H1 (cell line): ENCODE results near the gene ADARB2. TPM values are rescaled to one million over a fixed set of nuclear protein-coding genes. Genes with fewer than 3 reads are reported as not detected.

Experiments used
- CTCF ChIA-PET: fragments of 300-600 bp; sonication (Branson Sonifier 250); formaldehyde crosslinking; loops from one replicate; lab custom pipeline; 2021; ENCODE audit not compliant: partially characterized antibody; lab: Charles Lee
- POLR2A ChIA-PET: fragments of 300-600 bp; sonication (Branson Sonifier 250); formaldehyde crosslinking; loops from one replicate; lab custom pipeline; 2021; ENCODE audit warnings: inconsistent platforms; ENCODE audit not compliant: partially characterized antibody; lab: Charles Lee
- DNase-seq, 2 experiments: peaks; one replicate each; pipeline versions ENCODE4 v3.0.0 to v3.0.0-alpha.2; 2010 to 2022; ENCODE audit warnings: low spot score in 2 of 2, low read depth in 1 of 2, mixed read lengths in 1 of 2
- FAIRE-seq: peaks from 2 replicates; lab custom pipeline; 2011; peaks lifted over from hg19 to GRCh38; lab: Jason Lieb, UNC
- H2AFZ ChIP-seq: 2 replicates; pipeline ENCODE4 v1.8.1; 2012; ENCODE audit warnings: low read length, inconsistent platforms
- H2AK5ac ChIP-seq: 2 replicates; pipeline ENCODE4 v1.6.1; 2013; ENCODE audit warnings: low read depth, low read length
- H2BK120ac ChIP-seq: replicated peaks from 2 replicates; pipeline ENCODE3; 2013; ENCODE audit warnings: low read depth, low read length, inconsistent platforms
- H2BK12ac ChIP-seq: 2 replicates; pipeline ENCODE4 v1.6.1; 2013; ENCODE audit warnings: low read depth, low read length
- H2BK15ac ChIP-seq: 2 replicates; pipeline ENCODE4 v1.6.1; 2013; ENCODE audit warnings: low read length
- H2BK20ac ChIP-seq: 2 replicates; pipeline ENCODE4 v1.6.1; 2013; ENCODE audit warnings: low read length
- H2BK5ac ChIP-seq: 2 replicates; pipeline ENCODE4 v1.6.1; 2013; ENCODE audit warnings: low read depth, low read length
- H3K14ac ChIP-seq: 2 replicates; pipeline ENCODE4 v1.6.1; 2013; ENCODE audit warnings: inconsistent platforms; ENCODE audit not compliant: insufficient read length
- H3K18ac ChIP-seq: 2 replicates; pipeline ENCODE4 v1.6.1; 2013; ENCODE audit warnings: low read length; ENCODE audit errors: extremely low read depth
- H3K23ac ChIP-seq: 2 replicates; pipeline ENCODE4 v1.6.1; 2013; ENCODE audit warnings: inconsistent platforms; ENCODE audit not compliant: insufficient read length
- H3K23me2 ChIP-seq: 2 replicates; pipeline ENCODE4 v1.6.1; 2013; ENCODE audit warnings: low read depth, low read length
- H3K27ac ChIP-seq: 2 replicates; pipeline ENCODE4 v1.6.1; 2011; ENCODE audit warnings: low read depth, low read length, inconsistent platforms
- H3K27me3 ChIP-seq, 4 experiments: replicated peaks in 1 of 4; 1 replicate in 1 of 4; 2 replicates in 3 of 4; pipeline versions ENCODE4 v1.6.1 to v1.8.1; 2011 to 2013; ENCODE audit warnings: low read length in 3 of 4, mild to moderate bottlenecking in 3 of 4, inconsistent platforms in 2 of 4, mixed read lengths in 2 of 4, moderate library complexity in 1 of 4; ENCODE audit not compliant: control insufficient read depth in 3 of 4, insufficient read depth in 3 of 4; ENCODE audit errors: extremely low read depth in 1 of 4
- H3K36me3 ChIP-seq, 4 experiments: 2 replicates each; pipeline versions ENCODE4 v1.6.1 to v1.8.1; 2011 to 2013; ENCODE audit warnings: mild to moderate bottlenecking in 4 of 4, low read length in 3 of 4, moderate library complexity in 2 of 4, control low read depth in 1 of 4, inconsistent platforms in 1 of 4; ENCODE audit not compliant: insufficient read depth in 4 of 4, control insufficient read depth in 2 of 4
- H3K4ac ChIP-seq: replicated peaks from 2 replicates; pipeline ENCODE3; 2013; ENCODE audit warnings: low read length, low read depth, mixed read lengths, inconsistent platforms; ENCODE audit not compliant: insufficient read length
- H3K4me1 ChIP-seq, 4 experiments: replicated peaks in 1 of 4; 1 replicate in 1 of 4; 2 replicates in 3 of 4; pipeline versions ENCODE4 v1.6.1 to v1.8.1; 2011 to 2013; ENCODE audit warnings: low read length in 3 of 4, inconsistent platforms in 2 of 4, mixed read lengths in 1 of 4; ENCODE audit not compliant: insufficient read depth in 4 of 4, control insufficient read depth in 3 of 4
- H3K4me2 ChIP-seq, 2 experiments: 2 replicates each; pipeline versions ENCODE4 v1.6.1 to v1.8.1; 2011 to 2013; ENCODE audit warnings: low read depth in 2 of 2, low read length in 2 of 2, control low read depth in 1 of 2, inconsistent platforms in 1 of 2, mild to moderate bottlenecking in 1 of 2; ENCODE audit not compliant: insufficient read depth in 1 of 2
- H3K4me3 ChIP-seq, 4 experiments: fragments of 200-600, 300-600 bp in 1 of 4; sonication (generic), shearing (Covaris generic), sonication (Bioruptor Twin) in 1 of 4; 2 replicates each; pipeline versions ENCODE4 v1.5.1 to v1.8.1; 2011 to 2016; ENCODE audit warnings: low read length in 4 of 4, low read depth in 3 of 4, control low read depth in 2 of 4, inconsistent platforms in 2 of 4, mild to moderate bottlenecking in 2 of 4, mixed read lengths in 1 of 4, moderate library complexity in 1 of 4; ENCODE audit not compliant: insufficient read depth in 2 of 4; ENCODE audit errors: extremely low read depth in 1 of 4
- H3K56ac ChIP-seq: replicated peaks from 2 replicates; pipeline ENCODE3; 2013; ENCODE audit warnings: low read depth, mild to moderate bottlenecking, mixed read lengths, low read length, inconsistent platforms; ENCODE audit not compliant: insufficient read length
- H3K79me1 ChIP-seq: 2 replicates; pipeline ENCODE4 v1.6.1; 2013; ENCODE audit warnings: low read depth, low read length, control low read depth
- H3K79me2 ChIP-seq, 2 experiments: 2 replicates each; pipeline versions ENCODE4 v1.6.1 to v1.8.1; 2012 to 2013; ENCODE audit warnings: low read length in 2 of 2, mild to moderate bottlenecking in 2 of 2, inconsistent platforms in 1 of 2; ENCODE audit not compliant: insufficient read depth in 2 of 2, control insufficient read depth in 1 of 2
- H3K9ac ChIP-seq, 4 experiments: replicated peaks in 1 of 4; 1 replicate in 1 of 4; 2 replicates in 3 of 4; pipeline versions ENCODE4 v1.6.1 to v1.8.1; 2011 to 2013; ENCODE audit warnings: low read depth in 3 of 4, low read length in 3 of 4, control low read depth in 2 of 4, mild to moderate bottlenecking in 2 of 4, moderate library complexity in 2 of 4, inconsistent platforms in 1 of 4; ENCODE audit errors: extremely low read depth in 1 of 4
- H3K9me3 ChIP-seq, 2 experiments: 2 replicates each; pipeline versions ENCODE4 v1.6.1 to v1.8.1; 2012 to 2013; ENCODE audit warnings: mild to moderate bottlenecking in 2 of 2, moderate library complexity in 2 of 2, control low read depth in 1 of 2, inconsistent platforms in 1 of 2, low read depth in 1 of 2, low read length in 1 of 2, mixed read lengths in 1 of 2; ENCODE audit not compliant: insufficient read depth in 2 of 2
- H4K20me1 ChIP-seq, 2 experiments: replicated peaks in 1 of 2; 2 replicates each; pipeline versions ENCODE3 to v1.8.1; 2011 to 2013; ENCODE audit warnings: inconsistent platforms in 2 of 2, low read length in 2 of 2, mild to moderate bottlenecking in 1 of 2; ENCODE audit not compliant: insufficient read depth in 2 of 2, control insufficient read depth in 1 of 2
- H4K5ac ChIP-seq: 2 replicates; pipeline ENCODE4 v1.6.1; 2013; ENCODE audit warnings: low read length, low read depth, mixed read lengths, inconsistent platforms; ENCODE audit not compliant: insufficient read length
- H4K8ac ChIP-seq: 2 replicates; pipeline ENCODE4 v1.8.0; 2013; ENCODE audit warnings: mild to moderate bottlenecking, moderate library complexity, low read length, inconsistent platforms; ENCODE audit not compliant: insufficient read depth; ENCODE audit errors: extremely low read depth
- H4K91ac ChIP-seq: replicated peaks from 2 replicates; pipeline ENCODE3; 2013; ENCODE audit warnings: low read length, mixed read lengths, inconsistent platforms; ENCODE audit not compliant: insufficient read length
- ASH2L ChIP-seq: fragments of 200-600, 300-600 bp; sonication (generic); IDR thresholded peaks from one replicate; pipeline ENCODE4 v1.7.1; 2017; ENCODE audit warnings: low read length
- CHD2 ChIP-seq: IDR thresholded peaks from 2 replicates; pipeline ENCODE4 v1.6.1; 2012; ENCODE audit warnings: low read length, improper control_type of control experiment
- CREB1 ChIP-seq: IDR thresholded peaks from 2 replicates; pipeline ENCODE4 v1.6.1; 2012; ENCODE audit warnings: inconsistent platforms
- FOSL1 ChIP-seq: IDR thresholded peaks from 2 replicates; pipeline ENCODE4 v1.6.1; 2011; ENCODE audit warnings: mild to moderate bottlenecking, low read depth, low read length, moderate library complexity; ENCODE audit not compliant: insufficient read depth
- KDM1A ChIP-seq: fragments of 200-600, 300-600 bp; sonication (generic); IDR thresholded peaks from 2 replicates; pipeline ENCODE4 v1.7.1; 2016; ENCODE audit warnings: mild to moderate bottlenecking, low read length, borderline replicate concordance
- KDM4A ChIP-seq: IDR thresholded peaks from one replicate; pipeline ENCODE4 v1.7.1; 2012; ENCODE audit warnings: low read depth, mild to moderate bottlenecking, moderate library complexity, low read length, inconsistent platforms; ENCODE audit not compliant: severe bottlenecking
- PHF8 ChIP-seq: fragments of 200-600 bp; sonication (generic); conservative IDR thresholded peaks from 2 replicates; pipeline ENCODE4 v1.7.1; 2012; ENCODE audit warnings: low read depth, mild to moderate bottlenecking, inconsistent platforms, low read length, moderate library complexity
- POLR2AphosphoS5 ChIP-seq: IDR thresholded peaks from 2 replicates; pipeline ENCODE4 v1.6.1; 2011; ENCODE audit warnings: low read depth, low read length
- RBBP5 ChIP-seq: IDR thresholded peaks from 2 replicates; pipeline ENCODE4 v1.7.1; 2012; ENCODE audit warnings: low read depth, mild to moderate bottlenecking, inconsistent platforms, low read length, moderate library complexity, borderline replicate concordance
- SUZ12 ChIP-seq: fragments of 200-600 bp; sonication (generic); IDR thresholded peaks from 2 replicates; pipeline ENCODE4 v1.6.1; 2012; ENCODE audit warnings: mild to moderate bottlenecking, inconsistent platforms, low read length, moderate library complexity, mixed read lengths
- TAF7 ChIP-seq: optimal IDR thresholded peaks from 2 replicates; pipeline ENCODE3; 2011; ENCODE audit warnings: low read depth, mild to moderate bottlenecking, inconsistent platforms, low read length, moderate library complexity, borderline replicate concordance
- WGBS, 2 experiments: shearing (Covaris generic) in 1 of 2; methylation state at CpG; one replicate each; pipeline versions ENCODE4 v1.1.6 to v1.1.7; 2013 to 2015; ENCODE audit warnings: low lambda C conversion rate in 2 of 2, mixed read lengths in 2 of 2, inconsistent platforms in 1 of 2, low coverage in 1 of 2, missing lambda C conversion rate in 1 of 2; ENCODE audit not compliant: insufficient replicate concordance in 2 of 2, insufficient coverage in 1 of 2, insufficient read length in 1 of 2; ENCODE audit errors: extremely low coverage in 1 of 2, missing lambda C conversion rate in 1 of 2; 5-methylcytosine and 5-hydroxymethylcytosine counted together
- polyA plus RNA-seq, 7 experiments: library from polyadenylated mRNA; depleted of rRNA in 3 of 7; stranded (reverse) in 5 of 7; unstranded in 2 of 7; fragments of >200 nt in 5 of 7; fragments of 200-250 nt in 2 of 7; gene quantifications; 1 replicate in 5 of 7; 2 replicates in 1 of 7; 4 replicates in 1 of 7; pipeline versions ENCODE4 v1.2.1 to v1.2.3, GENCODE V29; 2011 to 2013; ENCODE audit warnings: missing spikeins in 2 of 7, mixed read lengths in 2 of 7
- total RNA-seq: library from RNA; stranded (reverse); fragmentation: NEBNext Ultra II Directional; extraction: Animal tissue kit (Norgen Biotek cat#: 25700); gene quantifications from 2 replicates; pipeline ENCODE4 v1.2.1, GENCODE V29; 2021
- TF ChIP-seq, protein P1 (sequence below): IDR thresholded peaks from 2 replicates; pipeline ENCODE4 v1.6.1; 2011; ENCODE audit warnings: low read depth, mild to moderate bottlenecking, low read length; ENCODE audit not compliant: insufficient read depth
- TF ChIP-seq, protein P2 (sequence below): IDR thresholded peaks from 2 replicates; pipeline ENCODE4 v1.6.1; 2011; ENCODE audit warnings: low read length, improper control_type of control experiment

The ADARB2 gene
- total and polyA plus RNA-seq, 2 of the 8 experiments (the other 6 are each of a cell fraction or from before 2014, with no cell fraction given) = 2.2 to 2.8 TPM

DNA sequence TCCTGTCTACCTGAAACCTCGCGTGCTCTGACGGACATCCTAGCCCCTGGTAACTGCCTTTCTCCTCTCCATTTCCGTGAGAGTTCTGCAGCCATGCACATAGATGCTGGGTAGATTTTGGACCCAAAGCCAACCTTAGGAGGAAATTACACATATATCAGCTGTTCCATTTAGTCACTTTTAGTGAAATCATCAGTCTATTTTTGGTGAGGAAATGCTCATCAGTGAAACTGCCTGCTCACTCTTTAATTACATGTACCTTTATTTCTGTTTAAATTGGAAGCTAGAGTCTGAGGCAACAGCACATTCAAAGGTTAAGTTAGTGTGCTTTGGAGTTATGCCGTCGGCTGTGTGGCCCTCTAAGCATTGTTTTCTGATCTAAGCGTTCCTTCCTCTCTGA is 449.8 kb downstream of the ADARB2 start:
- Histone ChIP-seq H2BK12ac (no peak overlapping the region), H3K23ac (no peak overlapping the region), H2AK5ac (no peak overlapping the region), H3K4ac (no peak overlapping the region), H3K9ac (no peak overlapping the region), H3K18ac (no peak overlapping the region), H3K27me3 (no peaks in the 10 kb centered on the region), H2BK20ac (no peak overlapping the region; the same call in 1 of the 2 replicates), H2BK5ac (no peak overlapping the region), H2BK15ac (0 out of 2 replicates have a peak overlapping the region, but pooled peaks have one; percentile 19), H4K5ac (no peak overlapping the region), H3K27ac (no peak overlapping the region), H4K8ac (no peak overlapping the region), H4K91ac (no peak overlapping the region), H3K9me3 (no peaks in the 10 kb centered on the region), H3K14ac (no peak overlapping the region), H3K56ac (no peak overlapping the region), H3K4me1 (peaks cover 0 to 2% (median under 1%) of the 10 kb centered on the region in 4 experiments; a peak in 3 of 7 replicates), H3K4me2 (no peak overlapping the region), H3K79me1 (no peaks in the 10 kb centered on the region), H3K36me3 (no peaks in the 10 kb centered on the region)
- ChIA-PET POLR2A (no interaction called here), CTCF (interaction anchor here (1.3 to 2.2 kb wide), 2 partner anchors 13 to 43 kb away, joined by 4 to 6 read pairs; no protein-coding TSS in a partner anchor)
- WGBS, 2 experiments = 85% methylated on average over 7 of the region's 7 CpGs; no CpG with 5 or more reads in 1 of the 2 experiments
- no peak for DNase-seq
- TF ChIP-seq, protein P1, sequence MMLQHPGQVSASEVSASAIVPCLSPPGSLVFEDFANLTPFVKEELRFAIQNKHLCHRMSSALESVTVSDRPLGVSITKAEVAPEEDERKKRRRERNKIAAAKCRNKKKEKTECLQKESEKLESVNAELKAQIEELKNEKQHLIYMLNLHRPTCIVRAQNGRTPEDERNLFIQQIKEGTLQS = no peak
- TF ChIP-seq KDM4A (no peak), RBBP5 (no peak), TAF7 (no peak), FOSL1 (no peak), POLR2AphosphoS5 (no peak), PHF8 (no peak), SUZ12 (no peak), KDM1A (no peak), ASH2L (no peak), CHD2 (no peak), CREB1 (no peak)
- TF ChIP-seq, protein P2, sequence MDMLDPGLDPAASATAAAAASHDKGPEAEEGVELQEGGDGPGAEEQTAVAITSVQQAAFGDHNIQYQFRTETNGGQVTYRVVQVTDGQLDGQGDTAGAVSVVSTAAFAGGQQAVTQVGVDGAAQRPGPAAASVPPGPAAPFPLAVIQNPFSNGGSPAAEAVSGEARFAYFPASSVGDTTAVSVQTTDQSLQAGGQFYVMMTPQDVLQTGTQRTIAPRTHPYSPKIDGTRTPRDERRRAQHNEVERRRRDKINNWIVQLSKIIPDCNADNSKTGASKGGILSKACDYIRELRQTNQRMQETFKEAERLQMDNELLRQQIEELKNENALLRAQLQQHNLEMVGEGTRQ = no peak
- TF ChIP-seq, all 59 proteins: peak for 0
- Histone ChIP-seq H2BK120ac (no peak overlapping the region), H2AFZ (no peak overlapping the region), H4K20me1 (no peaks in the 10 kb centered on the region), H3K79me2 (no peaks in the 10 kb centered on the region), H3K23me2 (no peaks in the 10 kb centered on the region), H3K4me3 (no peak overlapping the region)
- no peak for FAIRE-seq
